AG04450 (cell line): ENCODE measurements around the gene CD84. TPM values are rescaled to one million over a fixed set of nuclear protein-coding genes. Genes with fewer than 3 reads are reported as not detected.

Source experiments
- CTCF ChIA-PET: fragments of 300-600, 350-600 bp; formaldehyde crosslinking; extraction: SDS; loops from one replicate; lab custom pipeline; 2022; ENCODE audit warnings: antibody characterized with exemption, inconsistent platforms; lab: Charles Lee
- POLR2A ChIA-PET: fragments of 350-600 bp; formaldehyde crosslinking; extraction: SDS; loops from one replicate; lab custom pipeline; 2021; ENCODE audit warnings: antibody characterized with exemption, inconsistent platforms; lab: Yijun Ruan, JAX
- DNase-seq: peaks from one replicate; pipeline ENCODE4 v3.0.0-alpha.2; 2011; ENCODE audit warnings: low read depth, low spot score
- H3K27ac ChIP-seq: one replicate; pipeline ENCODE4 v1.5.1; 2012; ENCODE audit warnings: low read depth, low read length, control low read depth
- H3K27me3 ChIP-seq: one replicate; pipeline ENCODE4 v1.6.0; 2012; ENCODE audit warnings: low read length; ENCODE audit not compliant: control insufficient read depth, insufficient read depth
- H3K4me3 ChIP-seq: 2 replicates; pipeline ENCODE4 v1.5.1; 2011; ENCODE audit warnings: mild to moderate bottlenecking, low read depth, low read length, control low read depth
- H3K9me3 ChIP-seq: 2 replicates; pipeline ENCODE4 v1.5.1; 2012; ENCODE audit warnings: low read length; ENCODE audit not compliant: control insufficient read depth, insufficient read depth
- CTCF ChIP-seq: IDR thresholded peaks from 2 replicates; pipeline ENCODE4 v1.5.1; 2011; ENCODE audit warnings: low read depth, low read length, control low read depth, inconsistent platforms
- polyA plus RNA-seq: library from polyadenylated mRNA; depleted of rRNA; stranded (reverse); fragments of >200 nt; gene quantifications from 2 replicates; pipeline ENCODE4 v1.2.3, GENCODE V29; 2011

The CD84 gene
- polyA plus RNA-seq, 1 experiment = not detected

- DNase-seq = no peak
- Histone ChIP-seq H3K9me3 (no peaks in the 10 kb centered on the region), H3K4me3 (no peak overlapping the region), H3K27me3 (no peaks in the 10 kb centered on the region), H3K27ac (no peak overlapping the region)
- no peak for TF ChIP-seq CTCF
- POLR2A ChIA-PET = no interaction called here
- CTCF ChIA-PET = no interaction called here
Observed at GRCh38 chr1:160548960-160549664, 30.2 kb downstream of the CD84 start.

GRCh38 chr1:160548183-160548582 lies 31.1 kb downstream of the CD84 start:
- Histone ChIP-seq H3K9me3 (no peaks in the 10 kb centered on the region), H3K27ac (no peak overlapping the region), H3K27me3 (no peaks in the 10 kb centered on the region), H3K4me3 (no peak overlapping the region)
- CTCF ChIA-PET = no interaction called here
- POLR2A ChIA-PET = no interaction called here
- DNase-seq = no peak
- TF ChIP-seq CTCF = no peak

GRCh38 chr1:160547422-160547821 lies 31.9 kb downstream of the CD84 start:
- no peak for TF ChIP-seq CTCF
- CTCF ChIA-PET = no interaction called here
- Histone ChIP-seq H3K9me3 (no peaks in the 10 kb centered on the region), H3K27me3 (no peaks in the 10 kb centered on the region), H3K4me3 (no peak overlapping the region), H3K27ac (no peak overlapping the region)
- POLR2A ChIA-PET = no interaction called here
- DNase-seq = no peak

GRCh38 chr1:160546942-160547341 lies 32.4 kb downstream of the CD84 start:
- ChIA-PET POLR2A (no interaction called here), CTCF (no interaction called here)
- no peak for DNase-seq
- Histone ChIP-seq H3K27ac (no peak overlapping the region), H3K9me3 (no peaks in the 10 kb centered on the region), H3K4me3 (no peak overlapping the region), H3K27me3 (no peaks in the 10 kb centered on the region)
- TF ChIP-seq CTCF = no peak

- H3K27me3 ChIP-seq = no peaks in the 10 kb centered on the region
- H3K9me3 ChIP-seq = no peaks in the 10 kb centered on the region
- H3K27ac ChIP-seq = no peak overlapping the region
- peak; percentile 48 for TF ChIP-seq CTCF
- ChIA-PET CTCF (interaction anchor here (1.3 kb wide), 1 partner anchor 10 kb away, joined by 5 read pairs; no protein-coding TSS in a partner anchor), POLR2A (no interaction called here)
- H3K4me3 ChIP-seq = no peak overlapping the region
- DNase-seq = no peak
Observed at GRCh38 chr1:160544647-160545046, 34.6 kb downstream of the CD84 start.
